GM23338 (cell line): Measurements from ENCODE around the gene SAMD8. TPM values are rescaled to one million over a fixed set of nuclear protein-coding genes. Genes with fewer than 3 reads are reported as not detected.

Experiments
- ATAC-seq: fragments of 200-7000 bp; cut with Tn5 transposase; 3 replicates; pipeline ENCODE4 v1.9.1; 2020
- DNase-seq: peaks from one replicate; pipeline ENCODE4 v3.0.0-alpha.2; 2015; ENCODE audit warnings: low spot score
- H2AFZ ChIP-seq: fragments of 200-600 bp; sonication (generic); 2 replicates; pipeline ENCODE4 v1.8.0; 2016; ENCODE audit warnings: antibody characterized with exemption, mild to moderate bottlenecking, moderate library complexity
- H3F3A ChIP-seq: fragments of 200-600 bp; sonication (generic); replicated peaks from 2 replicates; pipeline ENCODE4 v1.8.0; 2017; ENCODE audit warnings: antibody characterized with exemption, mixed run types, low read depth
- H3K27ac ChIP-seq: fragments of 200-600 bp; sonication (generic); 2 replicates; pipeline ENCODE4 v1.6.1; 2016; ENCODE audit warnings: low read depth
- H3K27me3 ChIP-seq: fragments of 200-600 bp; sonication (generic); 2 replicates; pipeline ENCODE4 v1.8.0; 2016; ENCODE audit warnings: mild to moderate bottlenecking, mixed run types, moderate library complexity; ENCODE audit not compliant: insufficient read depth
- H3K36me3 ChIP-seq: fragments of 200-600 bp; sonication (generic); 2 replicates; pipeline ENCODE4 v1.8.0; 2016; ENCODE audit warnings: mild to moderate bottlenecking; ENCODE audit not compliant: insufficient read depth
- H3K4me1 ChIP-seq: fragments of 200-600 bp; sonication (generic); 2 replicates; pipeline ENCODE4 v1.8.0; 2016; ENCODE audit warnings: mild to moderate bottlenecking, moderate library complexity; ENCODE audit not compliant: insufficient read depth
- H3K4me2 ChIP-seq: fragments of 200-600 bp; sonication (generic); 2 replicates; pipeline ENCODE4 v1.7.1; 2017; ENCODE audit warnings: mixed run types
- H3K4me3 ChIP-seq: fragments of 200-600 bp; sonication (generic); 2 replicates; pipeline ENCODE4 v1.6.1; 2016; ENCODE audit warnings: mixed run types
- H3K79me2 ChIP-seq: fragments of 200-600 bp; sonication (generic); replicated peaks from 2 replicates; pipeline ENCODE4 v1.8.0; 2017; ENCODE audit warnings: mild to moderate bottlenecking; ENCODE audit not compliant: insufficient read depth
- H3K9me2 ChIP-seq: fragments of 200-600 bp; sonication (generic); 2 replicates; pipeline ENCODE4 v1.8.0; 2017; ENCODE audit not compliant: insufficient read depth
- H4K20me1 ChIP-seq: fragments of 200-600 bp; sonication (generic); replicated peaks from 2 replicates; pipeline ENCODE4 v1.8.0; 2017; ENCODE audit warnings: mild to moderate bottlenecking; ENCODE audit not compliant: insufficient read depth
- H3K27ac Mint-ChIP-seq: 2 replicates; pipeline ENCODE4 v1.8.0; 2020; ENCODE audit warnings: inconsistent platforms, mild to moderate bottlenecking, moderate library complexity, mixed read lengths
- H3K27me3 Mint-ChIP-seq: 3 replicates; pipeline ENCODE4 v1.8.0; 2022; ENCODE audit warnings: low read depth, mild to moderate bottlenecking, moderate library complexity, mixed read lengths, inconsistent platforms; ENCODE audit not compliant: insufficient read depth, poor library complexity
- H3K36me3 Mint-ChIP-seq: 3 replicates; pipeline ENCODE4 v1.8.0; 2021; ENCODE audit warnings: low read depth, mild to moderate bottlenecking, inconsistent platforms, moderate library complexity, mixed read lengths
- H3K4me1 Mint-ChIP-seq: 3 replicates; pipeline ENCODE4 v1.8.0; 2020; ENCODE audit warnings: mild to moderate bottlenecking, inconsistent platforms, mixed read lengths
- H3K4me3 Mint-ChIP-seq: 3 replicates; pipeline ENCODE4 v1.8.0; 2021; ENCODE audit warnings: moderate library complexity, mild to moderate bottlenecking, inconsistent platforms, mixed read lengths
- H3K9me3 Mint-ChIP-seq: 3 replicates; pipeline ENCODE4 v1.8.0; 2020; ENCODE audit warnings: moderate library complexity, mild to moderate bottlenecking, inconsistent platforms, mixed read lengths
- CREB1 ChIP-seq: fragments of 250-450 bp; sonication (Bioruptor Pico); IDR thresholded peaks from 2 replicates; pipeline ENCODE4 v1.5.0; 2020; ENCODE audit warnings: low read depth, mild to moderate bottlenecking, moderate library complexity
- CTCF ChIP-seq, 2 experiments: fragments of 200-600 bp in 1 of 2; sonication (generic) in 1 of 2; conservative IDR thresholded peaks; 2 replicates each; pipeline versions ENCODE4 v1.5.1 to v1.6.1; 2016 to 2017; ENCODE audit warnings: antibody characterized with exemption in 2 of 2, low read depth in 2 of 2, mild to moderate bottlenecking in 2 of 2, moderate library complexity in 1 of 2
- ETS1 ChIP-seq: IDR thresholded peaks from 2 replicates; pipeline ENCODE4 v1.6.1; 2016; ENCODE audit warnings: antibody characterized with exemption
- EZH2 ChIP-seq: fragments of 200-600 bp; sonication (generic); IDR thresholded peaks from one replicate; pipeline ENCODE4 v1.8.0; 2017; ENCODE audit warnings: antibody characterized with exemption, mild to moderate bottlenecking, low read depth; ENCODE audit not compliant: unreplicated experiment
- EZH2phosphoT487 ChIP-seq: fragments of 200-600 bp; sonication (generic); IDR thresholded peaks from one replicate; pipeline ENCODE4 v1.8.1; 2018; ENCODE audit warnings: antibody characterized with exemption; ENCODE audit not compliant: unreplicated experiment
- JUNB ChIP-seq: IDR thresholded peaks from one replicate; pipeline ENCODE4 v1.6.1; 2016; ENCODE audit warnings: antibody characterized with exemption; ENCODE audit not compliant: unreplicated experiment
- NANOG ChIP-seq: IDR thresholded peaks from 2 replicates; pipeline ENCODE4 v1.6.1; 2016; ENCODE audit warnings: antibody characterized with exemption, borderline replicate concordance
- POLR2AphosphoS5 ChIP-seq: IDR thresholded peaks from 2 replicates; pipeline ENCODE4 v1.6.1; 2016; ENCODE audit warnings: antibody characterized with exemption, low read depth
- REST ChIP-seq: IDR thresholded peaks from one replicate; pipeline ENCODE4 v1.6.1; 2018; ENCODE audit warnings: antibody characterized with exemption; ENCODE audit not compliant: unreplicated experiment
- STAT1 ChIP-seq: IDR thresholded peaks from one replicate; pipeline ENCODE4 v1.6.1; 2016; ENCODE audit warnings: antibody characterized with exemption; ENCODE audit not compliant: unreplicated experiment
- ZNF114 ChIP-seq: fragments of 250-450 bp; sonication (Bioruptor Pico); IDR thresholded peaks from 2 replicates; pipeline ENCODE4 v1.5.0; 2020; ENCODE audit warnings: mild to moderate bottlenecking, moderate library complexity
- ZNF331 ChIP-seq: fragments of 250-450 bp; sonication (Bioruptor Pico); IDR thresholded peaks from 2 replicates; pipeline ENCODE4 v1.5.0; 2020; ENCODE audit warnings: low read depth, mild to moderate bottlenecking, moderate library complexity
- ZNF462 ChIP-seq: fragments of 250-450 bp; sonication (Bioruptor Pico); IDR thresholded peaks from 2 replicates; pipeline ENCODE4 v1.5.0; 2020; ENCODE audit warnings: mild to moderate bottlenecking, moderate library complexity
- polyA plus RNA-seq: library from polyadenylated mRNA; unstranded; fragments of >200 nt; fragmentation: Nextera tagmentation; extraction: Ambion mirVana; gene quantifications from 2 replicates; pipeline ENCODE4 v1.2.1, GENCODE V29; 2016
- total RNA-seq: library from RNA; depleted of rRNA; stranded (reverse); fragments of >200 nt; shearing (Covaris generic); gene quantifications from 2 replicates; pipeline ENCODE4 v1.2.3, GENCODE V29; 2014

Gene SAMD8
- total and polyA plus RNA-seq, 2 experiments from 2014 or later, result 7.8 to 28.4 TPM

GRCh38 chr10:75073442-75073841 lies 38.0 kb upstream of the SAMD8 start:
- Histone ChIP-seq H3K4me2 (no peak overlapping the region), H3K4me1 (peaks cover 14% of the 10 kb centered on the region), H3K36me3 (no peaks in the 10 kb centered on the region), H3K27me3 (no peaks in the 10 kb centered on the region), H3K27ac (no peak overlapping the region), H3K4me3 (no peak overlapping the region), H3F3A (no peaks in the 10 kb centered on the region), H2AFZ (peak overlapping the region; percentile 43; the same call in 1 of the 2 replicates), H4K20me1 (no peaks in the 10 kb centered on the region), H3K79me2 (no peaks in the 10 kb centered on the region), H3K9me2 (no peaks in the 10 kb centered on the region)
- Mint-ChIP-seq H3K36me3 (no peaks in the 10 kb centered on the region), H3K4me3 (no peak overlapping the region), H3K27me3 (peaks cover 2% of the 10 kb centered on the region), H3K4me1 (peaks cover 9% of the 10 kb centered on the region), H3K27ac (no peak overlapping the region), H3K9me3 (no peaks in the 10 kb centered on the region)
- no peak for DNase-seq
- TF ChIP-seq CTCF (conservative IDR thresholded peaks at IDR 0.05; ENCODE audit: low read depth in 2 of 2) (no peak), CREB1 (CRISPR knock-in tag) (no peak), ETS1 (no peak), STAT1 (no peak), ZNF462 (no peak), EZH2phosphoT487 (no peak), EZH2 (no peak), ZNF331 (no peak), POLR2AphosphoS5 (no peak), NANOG (no peak), JUNB (no peak), REST (no peak), ZNF114 (CRISPR knock-in tag) (no peak)
- no peak for ATAC-seq
